NCI-H2081 (cell line): ENCODE results near the gene WWTR1.

ENCODE experiments used
- DNase-seq, 2 experiments: peaks; one replicate each; lab custom pipeline; 2025; lab: John Stamatoyannopoulos, UW

WWTR1 gene

DNA sequence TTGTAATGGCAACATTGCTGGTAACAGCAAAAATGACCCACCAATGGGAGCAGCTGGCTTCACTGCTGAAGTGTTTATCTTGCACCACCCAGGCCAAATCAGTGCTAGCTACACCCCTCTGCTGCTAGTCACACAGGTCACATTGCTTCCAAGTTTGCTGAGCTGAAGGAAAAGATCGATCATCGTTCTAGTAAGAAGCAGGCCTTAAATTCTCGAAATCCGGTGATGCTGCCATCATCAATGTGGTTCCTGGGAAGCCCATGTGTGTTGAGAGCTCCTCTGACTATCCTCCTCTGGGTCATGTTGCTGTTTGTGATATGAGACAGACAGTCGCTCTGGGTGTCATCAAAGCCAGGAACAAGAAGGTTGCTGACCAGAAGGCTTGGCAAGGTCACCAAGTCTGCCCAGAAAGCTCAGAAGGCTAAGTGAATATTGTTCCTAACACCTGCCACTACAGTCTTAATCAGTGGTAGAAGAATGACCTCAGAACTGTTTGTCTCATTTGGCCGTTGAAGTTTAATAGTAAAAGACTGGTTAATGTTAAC lies 162.2 kb downstream of the WWTR1 start:
- DNase-seq, result no peak

DNA sequence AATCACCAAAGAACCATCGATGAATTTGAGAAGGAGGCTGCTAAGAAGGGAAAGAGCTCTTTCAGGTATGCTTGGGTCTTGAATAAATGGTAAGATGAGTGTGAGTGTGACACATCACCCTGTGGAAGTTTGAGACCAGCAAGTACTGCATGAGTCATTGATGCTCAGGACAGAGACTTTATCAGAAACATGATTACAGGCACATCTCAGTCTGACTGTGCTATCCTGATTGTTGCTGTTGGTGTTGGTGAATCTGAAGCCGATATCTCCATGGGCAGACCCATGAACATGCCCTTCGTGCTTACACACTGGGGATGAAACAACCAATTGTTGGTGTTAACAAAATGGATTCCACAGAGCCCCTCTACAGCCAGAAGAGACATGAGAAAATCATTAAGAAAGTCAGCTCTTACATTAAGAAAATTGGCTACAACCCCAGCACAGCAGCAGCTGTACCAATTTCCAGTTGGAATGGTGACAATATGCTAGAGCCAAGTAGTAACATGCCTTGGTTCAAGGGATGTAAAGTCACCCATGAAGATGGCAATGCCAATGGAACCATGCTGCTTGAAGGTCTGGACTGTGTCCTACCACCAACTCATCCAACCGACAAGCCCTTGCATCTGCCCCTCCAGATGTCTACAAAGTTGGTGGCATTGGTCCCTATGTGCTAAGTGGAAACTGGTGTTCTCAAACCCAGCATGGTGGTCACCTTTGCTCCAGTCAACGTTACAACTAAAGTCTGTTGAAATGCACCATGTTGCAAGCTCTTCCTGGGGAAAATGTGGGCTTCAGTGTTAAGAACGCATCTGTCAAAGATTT lies 162.9 kb downstream of the WWTR1 start:
- DNase-seq, result no peak

DNA sequence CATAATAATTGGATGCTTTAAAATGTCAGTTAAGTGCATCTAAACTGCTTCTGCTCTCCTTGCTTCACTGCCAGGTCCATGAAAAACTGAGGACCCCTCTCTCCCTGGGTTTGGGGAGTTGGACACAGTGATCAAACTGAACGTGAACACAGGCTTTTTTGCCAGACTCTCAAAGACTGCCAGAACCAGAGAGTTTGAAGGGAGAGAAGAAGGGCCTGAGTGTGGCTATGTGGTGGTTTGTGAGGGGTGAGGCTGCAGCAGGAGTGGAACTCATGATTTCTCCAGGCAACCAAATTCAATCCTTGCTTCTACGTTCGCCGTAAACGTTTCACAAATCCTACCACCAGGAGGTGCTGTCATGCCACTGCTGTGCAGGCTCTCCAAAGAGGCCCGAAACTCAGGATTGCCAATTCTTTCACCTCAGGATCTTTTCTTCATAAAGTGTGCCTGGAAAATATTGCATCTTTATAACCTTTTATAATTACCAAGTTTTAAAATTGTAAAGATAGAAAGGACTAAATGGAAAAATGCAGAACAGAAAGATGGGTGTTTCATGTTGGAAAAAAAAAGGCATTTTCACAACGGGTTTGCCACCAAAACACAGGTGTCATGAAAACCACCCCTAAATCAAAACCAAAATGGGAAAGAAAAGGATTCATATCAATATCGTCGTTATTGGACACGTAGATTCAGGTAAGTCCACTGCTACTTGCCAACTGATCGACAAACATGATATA lies 163.6 kb downstream of the WWTR1 start:
- DNase-seq, result peak; percentile 70 to 71

DNA sequence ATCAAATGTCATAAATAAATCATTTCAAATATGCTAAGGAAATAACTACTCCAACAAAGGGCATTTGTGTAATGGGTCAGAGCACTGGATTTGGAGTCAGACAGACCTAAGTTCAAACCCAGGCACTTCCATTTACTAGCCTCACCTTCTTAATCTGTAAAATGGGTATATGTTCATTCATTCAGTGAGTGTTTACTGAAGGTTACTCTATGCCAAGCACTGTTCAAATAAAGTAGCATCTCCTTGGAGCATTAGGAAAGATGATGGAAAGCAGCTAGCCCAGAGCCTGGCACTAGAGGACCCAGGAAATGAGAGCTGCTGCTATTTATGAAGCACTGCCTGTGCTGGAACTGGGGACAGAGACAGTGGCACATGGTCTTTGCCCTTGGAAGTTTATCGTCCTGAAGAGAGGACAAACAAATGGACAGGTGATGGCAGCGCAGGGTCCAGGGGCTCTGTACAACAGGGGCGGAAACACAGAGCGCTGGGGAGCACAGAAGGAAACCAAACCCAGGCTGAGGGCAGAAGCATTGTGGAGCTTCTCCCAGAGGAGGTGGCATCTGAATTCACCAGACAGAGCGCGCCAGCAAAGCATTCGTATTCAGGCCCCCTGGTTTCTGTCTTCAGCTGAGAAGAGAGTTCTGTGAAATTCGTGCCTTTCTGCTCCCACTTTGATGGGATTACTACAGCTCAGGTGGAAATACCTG lies 164.4 kb downstream of the WWTR1 start:
- no peak for DNase-seq

DNA sequence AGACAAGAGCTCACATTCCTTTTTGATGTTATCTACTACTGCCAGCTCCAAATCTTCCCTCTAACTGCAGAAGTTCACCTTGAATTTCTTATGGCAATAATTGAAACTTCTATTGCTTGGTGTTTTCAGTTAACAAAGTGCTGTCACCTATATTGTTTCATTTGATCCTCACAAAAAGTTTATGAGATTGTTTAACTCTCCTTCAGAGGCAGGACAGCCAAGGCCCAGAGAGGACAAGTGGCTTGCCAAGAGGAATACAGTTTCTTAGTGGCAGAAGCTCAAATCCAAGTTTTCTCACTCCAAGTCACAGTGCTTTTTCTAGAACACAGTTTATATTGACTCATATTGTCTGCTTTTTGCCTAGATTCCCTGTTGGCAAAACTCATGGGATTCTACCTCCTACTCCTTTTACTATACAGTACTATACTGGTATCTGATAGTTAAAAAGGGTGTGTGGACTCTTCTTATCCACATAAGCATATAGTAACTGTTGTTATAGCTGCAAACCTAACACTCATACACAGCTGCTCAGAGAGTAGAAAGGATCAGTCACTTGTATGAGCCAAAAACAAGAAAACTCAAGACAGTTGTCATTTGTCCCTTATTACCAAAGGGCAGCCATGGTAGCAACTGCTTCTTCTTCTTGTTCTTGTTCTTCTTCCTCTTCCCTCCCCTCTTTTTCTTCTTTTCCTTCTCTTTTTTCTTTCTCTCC lies 167.4 kb downstream of the WWTR1 start:
- DNase-seq, result no peak

DNA sequence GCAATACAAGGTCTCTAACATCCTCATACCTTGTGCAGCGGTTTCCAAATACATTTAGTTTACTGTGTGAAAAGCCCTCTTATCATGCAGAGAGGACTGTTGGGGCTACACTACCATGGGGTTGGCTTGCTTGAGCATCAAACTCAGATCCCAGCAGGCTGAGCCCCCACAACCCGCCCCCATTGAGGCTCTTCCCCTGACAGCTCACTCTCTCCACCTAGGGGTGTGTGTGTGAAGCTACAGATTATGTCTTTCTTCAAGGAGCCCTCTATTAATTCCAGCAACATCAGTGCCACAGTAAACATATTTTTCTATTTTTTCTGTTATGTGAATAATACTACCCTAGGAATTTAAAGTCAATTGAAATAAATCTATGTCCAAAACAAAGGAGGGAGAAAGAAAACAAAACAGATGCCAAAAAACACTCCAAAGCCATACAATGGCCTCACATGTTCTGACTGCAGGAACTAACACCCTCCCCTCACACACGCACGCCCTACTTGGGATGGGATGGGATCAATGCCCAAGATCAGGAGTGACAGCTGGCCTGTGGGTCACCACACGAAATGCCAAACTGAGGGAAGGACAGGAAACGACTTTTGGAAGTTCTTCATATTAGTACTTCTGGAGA lies 168.7 kb downstream of the WWTR1 start:
- peak; percentile 23 to 32 for DNase-seq

DNA sequence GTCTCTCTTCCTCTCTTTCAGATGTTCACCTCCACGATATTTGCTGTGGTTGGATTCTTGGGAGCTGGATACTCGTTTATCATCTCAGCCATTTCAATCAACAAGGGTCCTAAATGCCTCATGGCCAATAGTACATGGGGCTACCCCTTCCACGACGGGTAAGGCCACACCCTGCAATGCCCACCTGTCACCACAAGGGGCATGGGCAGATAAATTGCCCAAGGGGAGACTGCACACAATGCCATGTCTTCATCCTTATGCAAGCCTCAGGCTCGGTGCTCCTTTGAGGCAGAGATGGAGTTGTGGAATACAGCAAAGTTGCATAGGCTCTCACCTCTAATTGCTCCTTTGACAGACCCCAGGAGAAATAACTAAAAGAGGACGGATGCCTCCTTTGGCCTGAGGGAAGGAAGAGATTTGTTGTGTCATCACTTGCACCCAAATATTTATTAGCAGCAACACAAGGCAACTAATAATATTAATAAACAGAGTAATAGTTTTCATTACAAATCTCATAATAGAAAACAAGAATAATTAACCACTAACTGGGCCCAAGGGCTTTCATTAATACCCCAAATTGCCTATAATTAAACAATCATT lies 170.1 kb downstream of the WWTR1 start:
- peak in 1 of 2 experiments; percentile 12 for DNase-seq

DNA sequence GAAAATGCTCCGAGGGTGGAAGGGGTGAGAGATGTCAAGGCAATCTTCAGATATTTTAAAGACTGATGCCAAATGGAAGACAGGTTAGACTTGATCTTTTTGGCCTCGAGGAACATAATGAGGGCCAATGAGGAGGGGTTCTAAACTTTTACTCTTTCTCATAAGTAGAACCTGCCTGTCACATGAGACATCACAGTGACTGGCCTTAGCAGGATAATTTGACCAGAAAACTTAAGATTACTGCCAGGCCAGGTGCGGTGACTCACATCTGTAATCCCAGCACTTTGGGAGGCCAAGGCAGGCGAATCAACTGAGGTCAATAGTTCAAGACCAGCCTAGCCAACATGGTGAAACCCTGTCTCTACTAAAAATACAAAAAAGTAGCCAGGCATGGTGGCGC lies 171.1 kb downstream of the WWTR1 start:
- DNase-seq, result no peak

DNA sequence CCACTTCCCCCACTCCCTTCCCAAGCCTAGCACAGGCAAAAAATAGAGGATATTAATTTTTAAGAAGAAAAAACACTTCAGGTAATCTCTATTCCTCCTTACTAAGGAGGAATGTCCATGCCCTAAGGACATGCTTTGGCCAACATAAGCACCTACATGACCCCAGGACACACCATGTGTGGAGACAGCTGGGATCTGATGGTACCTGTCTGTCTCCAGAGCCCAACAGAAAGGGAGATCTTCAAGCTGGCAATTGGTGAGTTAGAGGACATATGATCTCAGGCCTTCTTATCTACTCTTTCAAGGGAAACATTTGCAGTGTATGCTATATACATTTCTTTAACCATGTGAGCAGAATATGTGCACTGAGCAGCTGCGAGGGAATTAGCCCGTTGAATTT lies 176.3 kb downstream of the WWTR1 start:
- no peak for DNase-seq

DNA sequence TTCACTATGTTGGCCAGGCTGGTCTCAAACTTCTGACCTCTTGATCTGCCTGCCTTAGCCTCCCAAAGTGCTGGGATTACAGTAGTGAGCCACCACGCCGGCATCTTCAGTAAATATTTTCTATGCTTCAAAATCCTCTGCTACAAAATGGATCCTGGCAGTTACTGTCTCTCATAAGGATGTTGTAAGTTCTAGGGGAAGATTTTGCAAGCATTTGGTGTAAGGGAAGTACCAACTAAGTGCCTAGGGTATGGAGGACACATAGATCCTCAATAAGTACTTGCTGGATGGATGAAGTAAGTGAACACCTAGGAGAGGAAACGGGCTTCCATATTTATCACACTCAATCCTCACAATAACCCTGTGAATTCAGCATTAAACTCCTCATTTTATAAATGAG lies 176.8 kb downstream of the WWTR1 start:
- DNase-seq, result no peak

DNA sequence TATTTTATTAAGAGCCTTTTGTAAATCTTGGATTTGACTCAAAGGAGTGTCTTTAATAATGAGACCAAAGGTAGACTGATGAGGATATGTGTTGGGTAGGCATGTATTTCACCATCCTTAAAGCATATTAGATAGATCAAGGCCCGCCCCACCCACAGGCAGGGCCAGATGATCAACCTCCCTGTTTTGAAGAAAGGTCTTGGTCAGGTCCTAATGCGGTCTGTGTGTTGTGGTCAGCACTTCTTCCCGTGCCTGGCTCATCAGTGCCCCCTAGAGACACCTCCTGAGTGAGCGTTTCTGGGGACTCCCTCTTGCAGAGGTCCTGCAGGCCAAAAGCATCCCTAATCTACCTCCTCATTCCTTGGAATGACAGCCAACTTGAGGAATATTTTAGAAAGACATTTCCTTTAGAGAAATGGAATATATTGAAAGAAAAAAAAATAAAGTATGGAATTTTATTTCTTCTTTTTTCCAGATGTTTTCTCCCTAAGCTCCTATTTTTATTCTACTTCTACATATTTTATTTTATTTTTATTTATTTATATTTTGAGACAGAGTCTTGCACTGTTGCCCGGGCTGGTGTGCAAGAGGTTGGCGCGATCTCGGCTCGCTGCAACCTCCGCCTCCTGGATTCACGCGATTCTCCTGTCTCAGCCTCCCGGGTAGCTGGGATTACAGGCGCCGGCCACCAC lies 177.4 kb downstream of the WWTR1 start:
- peak; percentile 86 to 88 for DNase-seq

DNA sequence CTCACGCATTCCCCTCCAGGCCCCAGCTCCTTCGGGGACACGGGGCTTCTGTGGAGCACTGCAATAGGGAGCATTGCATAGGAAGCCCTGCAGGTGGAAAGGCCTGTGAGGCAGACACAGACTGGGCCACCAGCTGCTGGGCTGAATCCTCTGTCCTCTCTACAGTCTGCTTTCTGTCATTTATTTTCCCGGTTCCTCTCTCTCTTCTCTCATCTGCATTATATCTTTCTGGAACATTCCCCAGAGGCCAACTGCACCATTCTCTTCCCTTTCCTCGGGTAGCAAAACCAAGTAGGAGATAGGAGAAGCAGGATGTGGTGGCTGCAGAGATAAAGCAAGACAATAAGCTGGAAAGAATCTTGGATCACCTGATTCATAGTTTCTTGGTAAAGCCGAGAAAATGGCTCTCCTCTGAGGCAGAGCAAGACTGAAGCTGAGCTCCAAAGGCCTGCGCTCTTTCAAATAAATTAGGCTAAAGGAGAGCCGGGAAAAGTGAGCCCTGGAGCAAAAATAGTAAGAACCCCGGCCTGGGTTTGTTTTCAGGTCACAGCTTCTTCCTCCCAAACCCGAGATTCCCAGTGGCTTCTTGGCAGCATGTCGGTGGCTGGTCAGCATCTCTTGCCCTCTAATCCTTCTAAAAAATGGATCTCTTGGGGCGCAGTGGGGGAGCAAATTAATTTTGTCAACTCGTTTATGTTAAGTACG lies 178.1 kb downstream of the WWTR1 start:
- DNase-seq, result no peak

DNA sequence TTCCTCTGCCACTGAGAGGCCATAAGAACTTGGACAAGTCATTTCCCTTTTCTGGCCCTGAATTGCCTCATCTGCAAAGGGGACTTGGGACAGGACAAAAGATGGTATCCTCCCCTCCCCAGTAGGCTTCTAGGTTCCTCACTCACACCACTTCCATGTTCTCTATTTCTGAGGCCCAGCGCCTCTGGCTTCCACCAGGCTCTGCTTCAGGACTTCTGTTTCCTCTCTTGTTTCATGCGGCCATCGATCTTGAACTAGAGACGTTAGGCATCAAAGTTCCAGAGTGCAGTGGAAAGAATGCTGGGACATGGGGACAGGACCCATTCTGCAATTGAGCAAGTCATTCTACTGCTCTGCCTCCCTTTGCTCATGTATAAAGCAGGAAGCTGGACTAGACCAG lies 181.6 kb downstream of the WWTR1 start:
- DNase-seq, result no peak

DNA sequence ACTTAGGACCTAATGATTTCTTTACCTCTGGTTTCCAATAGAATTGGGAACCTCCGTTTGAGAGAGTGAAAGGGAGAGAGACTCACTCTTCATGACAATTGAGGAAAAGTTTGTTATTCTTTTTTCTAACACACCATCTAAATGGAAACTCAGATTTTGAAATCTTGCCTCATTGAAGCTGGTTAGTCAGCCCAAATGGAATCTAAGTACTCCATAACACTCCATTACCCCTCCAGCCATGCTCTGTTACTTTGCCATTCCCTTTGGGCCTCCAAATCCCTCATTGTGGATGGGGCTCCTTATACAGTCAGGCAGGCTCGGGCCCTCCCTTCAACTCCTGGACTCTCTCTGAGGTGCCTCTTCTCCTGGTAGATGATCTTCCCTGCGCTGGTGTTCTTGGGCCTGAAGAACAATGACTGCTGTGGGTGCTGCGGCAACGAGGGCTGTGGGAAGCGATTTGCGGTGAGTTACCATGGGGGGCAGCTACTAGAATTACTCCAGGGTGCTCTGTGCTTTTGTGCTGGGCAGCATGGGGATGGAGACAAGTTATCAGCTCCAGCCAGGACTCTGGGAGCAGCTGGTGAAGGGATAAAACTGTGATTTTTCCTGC lies 182.3 kb downstream of the WWTR1 start:
- no peak for DNase-seq

DNA sequence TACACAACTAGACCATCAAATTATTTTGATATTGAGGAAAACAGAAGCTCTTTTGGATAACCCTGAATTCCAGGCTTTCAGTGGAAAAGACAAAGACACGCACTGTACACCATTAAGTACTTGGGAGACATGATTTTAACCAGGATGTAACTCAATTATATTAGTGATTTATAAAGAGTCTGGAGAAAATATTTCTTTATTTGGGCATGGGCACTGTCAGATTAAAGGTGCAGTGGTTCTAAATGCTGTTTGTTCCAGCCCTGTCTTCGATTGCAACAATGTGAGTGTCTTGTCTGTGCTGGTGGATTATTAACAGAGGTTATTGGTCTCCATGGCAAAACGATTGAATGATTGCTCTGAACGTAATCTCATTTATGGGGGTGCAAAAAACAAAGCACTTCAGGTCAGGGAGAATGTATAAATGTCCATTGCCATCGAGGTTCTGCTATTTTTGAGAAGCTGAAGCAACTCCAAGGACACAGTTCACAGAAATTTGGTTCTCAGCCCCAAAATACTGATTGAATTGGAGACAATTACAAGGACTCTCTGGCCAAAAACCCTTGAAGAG lies 183.5 kb downstream of the WWTR1 start, which contains the start of gene TM4SF4:
Gene TM4SF4 (plus strand): TSS at position 448 of the 568 bp plus-strand sequence. CDS start 181 bp downstream, outside the sequence.
- DNase-seq, result no peak

DNA sequence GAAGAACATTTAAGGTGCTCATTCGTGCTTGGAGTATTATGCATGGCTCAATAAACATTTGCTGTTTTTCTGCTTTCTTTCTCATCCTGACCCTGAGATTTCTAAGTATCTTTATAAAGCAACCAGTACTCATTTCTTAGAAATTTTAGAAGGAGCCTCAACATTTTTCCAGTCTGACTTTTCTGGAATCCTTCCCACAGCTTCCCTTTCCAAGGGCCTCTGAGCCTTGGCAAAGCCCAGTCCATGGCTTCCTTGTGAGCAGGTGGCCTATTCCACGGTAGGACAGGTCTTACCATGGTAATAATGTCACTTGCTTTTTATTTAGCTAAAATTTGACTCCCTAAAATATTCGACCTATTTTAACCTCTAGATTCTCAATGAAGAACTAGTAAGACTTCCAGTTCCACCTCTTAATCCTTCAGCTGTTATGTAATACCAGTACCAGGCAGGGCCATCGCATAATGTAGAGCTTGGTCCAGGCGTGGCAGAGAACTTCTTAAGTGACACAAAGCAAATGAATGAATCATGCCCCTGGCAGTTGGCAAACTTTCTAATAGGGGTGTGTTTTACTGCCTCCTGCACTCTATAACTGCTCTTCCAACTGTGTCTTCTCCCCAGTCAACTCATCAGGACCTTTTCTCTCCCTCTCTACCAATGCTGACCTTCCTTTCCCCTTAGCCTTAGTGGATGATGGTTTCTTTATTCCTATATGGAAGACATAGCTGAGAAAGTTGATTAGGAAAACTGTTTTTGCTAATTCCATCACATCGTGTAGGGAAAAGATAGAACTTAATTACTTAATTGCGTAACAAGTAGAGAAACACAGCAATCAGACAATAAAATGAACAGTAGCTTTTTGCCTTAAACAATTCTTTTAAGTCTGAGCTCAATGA lies 184.2 kb downstream of the WWTR1 start:
- DNase-seq, result no peak

DNA sequence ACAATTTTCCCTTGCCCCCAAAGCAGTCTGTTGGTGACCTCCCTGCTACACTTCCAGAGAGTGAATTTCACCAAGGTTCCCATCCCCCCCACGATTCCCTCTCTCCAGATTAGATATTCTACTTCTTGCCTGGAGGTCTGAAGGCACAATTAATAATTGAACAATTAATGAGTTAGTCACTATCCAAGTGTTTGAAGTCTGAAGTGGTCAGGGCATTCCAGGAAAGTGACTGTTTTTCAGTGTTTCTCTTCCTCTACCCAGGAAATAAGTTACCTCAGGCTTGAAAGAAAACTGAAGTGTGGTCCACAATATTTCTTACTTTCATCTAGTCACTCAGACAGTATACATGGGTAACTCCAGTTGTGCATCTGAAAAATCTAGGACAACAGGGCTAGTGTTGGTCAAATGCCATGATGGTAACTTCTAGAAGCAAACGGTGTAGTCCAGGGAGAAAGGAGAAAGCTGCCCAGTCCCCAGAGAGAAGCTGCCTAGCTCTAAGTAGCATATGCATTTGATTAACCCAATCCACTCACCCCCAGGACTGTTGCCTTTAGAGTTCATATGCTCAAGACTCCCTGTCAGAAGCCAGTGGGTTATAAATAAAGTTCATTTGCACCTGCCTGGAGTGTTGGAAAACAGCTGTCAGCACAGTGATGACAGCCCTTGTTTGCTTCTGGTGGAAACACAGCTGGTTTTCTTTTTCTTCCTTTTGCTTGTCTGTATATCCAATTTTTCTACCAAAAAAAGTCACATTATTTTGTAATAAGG lies 185.6 kb downstream of the WWTR1 start:
- DNase-seq, result peak in 1 of 2 experiments; percentile 19
